ENCODE data around the gene ZCCHC7. TPM values are rescaled to one million over a fixed set of nuclear protein-coding genes. Genes with fewer than 3 reads are reported as not detected.

The ZCCHC7 gene
- total RNA-seq, 1 donor, result 32.6 TPM

DNA sequence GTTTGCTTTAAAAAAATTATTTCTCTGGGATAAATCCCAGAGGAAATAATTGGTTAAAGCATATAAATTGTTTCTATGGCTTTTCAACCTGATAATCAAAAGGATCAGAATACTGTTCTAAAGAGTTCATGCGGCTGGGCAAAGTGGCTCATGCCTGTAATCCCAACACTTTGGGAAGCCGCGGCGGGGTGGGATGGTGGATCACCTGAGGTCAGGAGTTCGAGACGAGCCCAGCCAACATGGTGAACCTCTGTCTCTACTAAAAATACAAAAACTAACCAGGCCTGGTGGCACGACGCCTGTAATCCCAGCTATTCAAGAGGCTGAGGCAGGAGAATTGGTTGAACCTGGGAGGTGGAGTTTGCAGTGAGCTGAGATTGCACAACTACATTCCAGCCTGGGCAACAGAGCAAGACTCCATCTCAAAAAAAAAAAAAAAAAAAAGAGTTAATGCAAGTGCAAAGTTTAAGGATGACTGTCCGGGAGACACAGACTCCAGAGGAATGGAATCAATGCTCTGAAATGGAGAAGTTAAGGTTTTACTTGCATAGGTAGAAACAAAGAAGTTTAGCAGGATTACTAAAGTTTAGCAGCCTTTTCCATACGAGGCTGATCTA, 285.5 kb downstream of the ZCCHC7 start:
- no peaks in the 10 kb centered on the region for H4K20me1 ChIP-seq (ENCODE audit: insufficient read depth, low read length)
- H3K9me3 ChIP-seq (ENCODE audit: low read depth, low read length), result no peaks in the 10 kb centered on the region
- H2AFZ ChIP-seq (ENCODE audit: low read length), result no peak overlapping the region
- H3K36me3 ChIP-seq (ENCODE audit: insufficient read depth, low read length), result no peaks in the 10 kb centered on the region
- DNase-seq (ENCODE audit: insufficient read length, low spot score, missing footprints), result no peak
- TF ChIP-seq, protein P1, sequence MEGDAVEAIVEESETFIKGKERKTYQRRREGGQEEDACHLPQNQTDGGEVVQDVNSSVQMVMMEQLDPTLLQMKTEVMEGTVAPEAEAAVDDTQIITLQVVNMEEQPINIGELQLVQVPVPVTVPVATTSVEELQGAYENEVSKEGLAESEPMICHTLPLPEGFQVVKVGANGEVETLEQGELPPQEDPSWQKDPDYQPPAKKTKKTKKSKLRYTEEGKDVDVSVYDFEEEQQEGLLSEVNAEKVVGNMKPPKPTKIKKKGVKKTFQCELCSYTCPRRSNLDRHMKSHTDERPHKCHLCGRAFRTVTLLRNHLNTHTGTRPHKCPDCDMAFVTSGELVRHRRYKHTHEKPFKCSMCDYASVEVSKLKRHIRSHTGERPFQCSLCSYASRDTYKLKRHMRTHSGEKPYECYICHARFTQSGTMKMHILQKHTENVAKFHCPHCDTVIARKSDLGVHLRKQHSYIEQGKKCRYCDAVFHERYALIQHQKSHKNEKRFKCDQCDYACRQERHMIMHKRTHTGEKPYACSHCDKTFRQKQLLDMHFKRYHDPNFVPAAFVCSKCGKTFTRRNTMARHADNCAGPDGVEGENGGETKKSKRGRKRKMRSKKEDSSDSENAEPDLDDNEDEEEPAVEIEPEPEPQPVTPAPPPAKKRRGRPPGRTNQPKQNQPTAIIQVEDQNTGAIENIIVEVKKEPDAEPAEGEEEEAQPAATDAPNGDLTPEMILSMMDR (IDR thresholded peaks at IDR 0.05; ENCODE audit: extremely low read depth, low read depth, low read length), result no peak
- no peak overlapping the region for H3K27ac ChIP-seq (ENCODE audit: low read depth, low read length)
- H3K79me2 ChIP-seq (ENCODE audit: insufficient read depth, low read length), result no peaks in the 10 kb centered on the region
- H3K4me1 ChIP-seq (ENCODE audit: insufficient read depth, low read length), result no peaks in the 10 kb centered on the region
- H3K27me3 ChIP-seq (ENCODE audit: insufficient read depth, low read length), result peaks cover 6% of the 10 kb centered on the region
- no peak overlapping the region for H3K4me3 ChIP-seq (ENCODE audit: insufficient read depth, low read length)
- no peak overlapping the region for H3K4me2 ChIP-seq (ENCODE audit: insufficient read depth, low read length)

DNA sequence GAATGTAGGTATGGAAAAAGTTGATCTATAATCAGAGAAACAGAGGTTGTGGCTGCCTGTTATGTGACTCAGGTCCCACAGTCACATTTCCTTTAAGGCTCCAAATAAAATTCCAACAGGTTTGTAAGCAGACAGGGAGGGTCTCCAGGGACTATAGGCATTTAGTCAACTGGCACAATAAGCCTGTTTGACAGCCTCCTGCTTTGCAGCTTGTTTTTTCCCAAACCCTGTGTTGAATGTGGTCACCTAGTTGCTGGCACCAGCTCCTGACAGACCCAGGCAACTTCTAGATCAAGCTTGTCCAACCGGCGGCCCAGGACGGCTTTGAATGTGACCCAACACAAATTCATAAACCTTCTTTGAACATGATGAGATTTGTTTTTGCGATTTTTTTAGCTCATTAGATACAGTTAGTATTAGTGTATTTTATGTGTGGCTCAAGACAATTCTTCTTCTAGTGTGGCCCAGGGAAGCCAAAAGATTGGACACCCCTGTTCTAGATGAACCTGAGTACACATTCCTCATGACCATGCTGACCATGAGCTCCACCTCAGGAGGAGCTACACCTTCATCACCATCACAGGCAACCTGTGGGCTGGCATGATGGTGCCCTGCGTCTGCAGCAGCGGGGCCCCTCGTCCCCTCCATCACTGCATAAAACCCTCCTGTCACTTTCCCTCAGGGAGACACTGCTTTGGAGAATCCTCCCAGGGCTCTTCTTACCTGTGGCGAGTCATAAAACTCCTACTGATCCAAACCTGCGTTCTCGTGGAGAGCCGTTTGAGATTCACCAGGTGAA, 286.4 kb downstream of the ZCCHC7 start:
- Histone ChIP-seq H3K27me3 (ENCODE audit: insufficient read depth, low read length) (peaks cover 6% of the 10 kb centered on the region), H3K9me3 (ENCODE audit: low read depth, low read length) (no peaks in the 10 kb centered on the region), H3K4me1 (ENCODE audit: insufficient read depth, low read length) (no peaks in the 10 kb centered on the region), H3K4me3 (ENCODE audit: insufficient read depth, low read length) (no peak overlapping the region), H3K36me3 (ENCODE audit: insufficient read depth, low read length) (no peaks in the 10 kb centered on the region), H3K4me2 (ENCODE audit: insufficient read depth, low read length) (no peak overlapping the region), H4K20me1 (ENCODE audit: insufficient read depth, low read length) (no peaks in the 10 kb centered on the region), H2AFZ (ENCODE audit: low read length) (no peak overlapping the region), H3K27ac (ENCODE audit: low read depth, low read length) (no peak overlapping the region), H3K79me2 (ENCODE audit: insufficient read depth, low read length) (no peaks in the 10 kb centered on the region)
- TF ChIP-seq, protein P1 (IDR thresholded peaks at IDR 0.05; ENCODE audit: extremely low read depth, low read depth, low read length), result no peak
- no peak for DNase-seq (ENCODE audit: insufficient read length, low spot score, missing footprints)

DNA sequence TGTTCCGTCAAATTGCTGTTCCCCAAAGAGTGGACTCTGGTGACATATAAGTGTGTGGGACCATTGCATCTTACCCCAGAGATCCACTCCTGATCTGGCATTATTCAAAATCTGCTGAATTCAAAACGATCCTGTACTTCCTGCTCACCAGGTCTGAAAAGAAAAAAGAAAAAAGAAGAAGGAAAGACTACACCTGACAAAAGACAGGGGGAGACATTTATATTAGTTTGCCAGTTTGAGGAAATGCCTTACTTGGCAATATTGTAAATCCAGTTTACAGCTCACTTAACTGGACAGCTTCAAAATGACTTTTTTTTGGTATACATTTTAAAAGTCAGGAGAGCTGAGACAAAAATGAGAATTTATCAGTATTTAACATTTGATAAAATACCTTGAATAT, 287.1 kb downstream of the ZCCHC7 start:
- no peak overlapping the region for H3K4me3 ChIP-seq (ENCODE audit: insufficient read depth, low read length)
- no peak overlapping the region for H3K4me2 ChIP-seq (ENCODE audit: insufficient read depth, low read length)
- TF ChIP-seq, protein P1 (IDR thresholded peaks at IDR 0.05; ENCODE audit: extremely low read depth, low read depth, low read length), result peak; percentile 33
- no peaks in the 10 kb centered on the region for H3K36me3 ChIP-seq (ENCODE audit: insufficient read depth, low read length)
- no peaks in the 10 kb centered on the region for H4K20me1 ChIP-seq (ENCODE audit: insufficient read depth, low read length)
- H3K27ac ChIP-seq (ENCODE audit: low read depth, low read length), result no peak overlapping the region
- peaks cover 6% of the 10 kb centered on the region for H3K27me3 ChIP-seq (ENCODE audit: insufficient read depth, low read length)
- no peaks in the 10 kb centered on the region for H3K79me2 ChIP-seq (ENCODE audit: insufficient read depth, low read length)
- no peak overlapping the region for H2AFZ ChIP-seq (ENCODE audit: low read length)
- no peaks in the 10 kb centered on the region for H3K9me3 ChIP-seq (ENCODE audit: low read depth, low read length)
- DNase-seq (ENCODE audit: insufficient read length, low spot score, missing footprints), result no peak
- H3K4me1 ChIP-seq (ENCODE audit: insufficient read depth, low read length), result peaks cover under 1% of the 10 kb centered on the region

Small RNA genes within 50 kb of the gene (small RNA-seq; reads per million reads assigned to genes)
- gene AL512604.1 (not detected), gene RF00019 (not detected), gene RNU6-677P (not detected)

Other genes starting within 250 kb of the ZCCHC7 start
- under 0.01 TPM in 1 of 2 replicates, not detected in the other for gene PAX5, start 86.3 kb upstream of the ZCCHC7 start, total RNA-seq